ENCODE data around the gene NEU1.
"Not testable (repeated sequence)": the region's sequence is repeated elsewhere in the genome, so short reads cannot be mapped to it uniquely, and the experiment has no call there.

The NEU1 gene

DNA sequence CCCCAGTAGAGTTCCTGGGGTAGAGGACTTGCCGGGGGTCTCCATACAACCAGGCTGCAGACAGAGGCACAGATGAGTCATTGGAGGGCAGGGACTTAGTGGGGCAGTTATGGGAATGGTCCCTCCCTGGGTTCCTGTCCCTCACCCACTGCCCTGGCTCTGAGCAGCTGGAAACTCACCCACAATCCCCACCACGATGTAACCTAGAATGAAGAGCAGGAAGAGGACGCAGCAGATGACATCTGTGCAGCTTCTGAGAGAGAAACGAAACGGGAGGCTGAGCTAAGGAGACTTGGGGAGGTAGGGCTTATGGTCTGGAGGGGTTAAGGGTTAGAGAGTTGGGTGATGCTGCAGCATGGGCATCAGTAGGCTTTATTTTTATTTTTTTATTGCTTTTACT lies 13.3 kb upstream of the NEU1 start:
- in situ Hi-C loops (cut with HindIII; ENCODE audit: low sequenced_read_pairs), result no loop called here

GRCh38 chr6:31874836-31875572 lies 12.4 kb upstream of the NEU1 start:
- in situ Hi-C loops (cut with HindIII; ENCODE audit: low sequenced_read_pairs), result no loop called here

DNA sequence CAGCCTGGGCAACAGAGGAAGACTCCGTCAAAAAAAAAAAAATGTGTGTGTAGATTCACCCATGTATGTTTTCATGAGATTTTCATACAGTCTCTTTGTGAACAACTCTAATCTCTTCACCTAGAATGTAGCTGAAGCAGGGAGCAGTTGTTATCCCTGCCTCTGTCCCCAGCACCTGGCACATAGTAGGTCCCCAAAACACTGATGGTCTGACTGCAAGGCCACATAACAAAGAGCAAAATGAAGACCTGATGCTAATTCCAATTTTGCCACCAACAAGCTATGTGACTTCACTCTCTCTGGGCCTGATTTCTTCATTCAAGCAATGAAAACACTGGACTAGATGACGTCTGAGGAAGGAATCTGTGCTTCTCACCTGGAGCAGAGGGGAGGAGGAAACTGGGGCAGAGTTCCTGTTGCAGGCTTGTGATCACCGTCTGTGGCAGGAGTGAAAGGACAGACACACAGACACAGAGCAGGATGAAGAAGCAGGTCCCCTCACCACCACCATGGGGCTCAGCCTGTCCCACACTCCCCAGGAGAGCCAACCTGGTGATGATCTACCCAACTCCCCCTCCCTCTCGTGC lies 11.6 kb upstream of the NEU1 start:
- in situ Hi-C loops (cut with HindIII; ENCODE audit: low sequenced_read_pairs), result no loop called here

- in situ Hi-C loops (cut with HindIII; ENCODE audit: low sequenced_read_pairs), result no loop called here
Observed at GRCh38 chr6:31871046-31871659, 8.5 kb upstream of the NEU1 start.

- in situ Hi-C loops (cut with HindIII; ENCODE audit: low sequenced_read_pairs), result no loop called here
Observed at GRCh38 chr6:31870385-31870921, 7.8 kb upstream of the NEU1 start.

DNA sequence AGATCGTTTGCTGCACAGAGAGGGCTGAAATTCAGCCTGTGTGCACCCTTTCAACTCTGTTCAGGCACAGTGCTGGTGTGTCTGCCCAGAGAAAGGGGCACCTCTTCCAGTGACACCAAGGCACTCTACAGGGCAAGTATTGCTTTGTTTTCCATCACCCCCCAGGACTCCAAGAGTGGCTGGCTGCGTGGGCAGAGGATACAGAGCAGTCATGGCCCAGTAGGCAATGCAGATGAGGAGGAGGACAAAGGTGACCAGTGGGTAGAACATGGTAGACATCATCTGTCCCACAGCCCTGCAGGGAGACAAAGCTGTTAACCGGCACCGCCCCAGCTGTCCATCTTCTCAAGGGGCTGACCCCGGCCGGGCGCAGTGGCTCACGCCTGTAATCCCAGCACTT lies 6.7 kb upstream of the NEU1 start:
- in situ Hi-C loops (cut with HindIII; ENCODE audit: low sequenced_read_pairs), result no loop called here

DNA sequence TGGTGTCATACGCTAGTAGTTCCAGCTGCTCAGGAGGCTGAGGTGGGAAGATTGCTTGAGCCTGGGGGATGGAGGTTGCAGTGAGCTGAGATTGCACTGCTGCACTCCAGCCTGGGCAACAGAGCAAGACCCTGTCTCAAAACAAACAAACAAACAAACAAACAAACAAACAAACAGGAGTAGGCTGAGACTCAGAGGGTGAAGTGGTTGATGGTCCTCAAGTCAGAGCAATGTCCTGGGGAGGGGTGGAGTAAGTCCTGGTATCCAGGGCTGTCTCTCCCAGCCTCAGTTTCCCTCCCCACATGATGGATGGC lies 6.0 kb upstream of the NEU1 start:
- in situ Hi-C loops (cut with HindIII; ENCODE audit: low sequenced_read_pairs), result not testable (repeated sequence)

DNA sequence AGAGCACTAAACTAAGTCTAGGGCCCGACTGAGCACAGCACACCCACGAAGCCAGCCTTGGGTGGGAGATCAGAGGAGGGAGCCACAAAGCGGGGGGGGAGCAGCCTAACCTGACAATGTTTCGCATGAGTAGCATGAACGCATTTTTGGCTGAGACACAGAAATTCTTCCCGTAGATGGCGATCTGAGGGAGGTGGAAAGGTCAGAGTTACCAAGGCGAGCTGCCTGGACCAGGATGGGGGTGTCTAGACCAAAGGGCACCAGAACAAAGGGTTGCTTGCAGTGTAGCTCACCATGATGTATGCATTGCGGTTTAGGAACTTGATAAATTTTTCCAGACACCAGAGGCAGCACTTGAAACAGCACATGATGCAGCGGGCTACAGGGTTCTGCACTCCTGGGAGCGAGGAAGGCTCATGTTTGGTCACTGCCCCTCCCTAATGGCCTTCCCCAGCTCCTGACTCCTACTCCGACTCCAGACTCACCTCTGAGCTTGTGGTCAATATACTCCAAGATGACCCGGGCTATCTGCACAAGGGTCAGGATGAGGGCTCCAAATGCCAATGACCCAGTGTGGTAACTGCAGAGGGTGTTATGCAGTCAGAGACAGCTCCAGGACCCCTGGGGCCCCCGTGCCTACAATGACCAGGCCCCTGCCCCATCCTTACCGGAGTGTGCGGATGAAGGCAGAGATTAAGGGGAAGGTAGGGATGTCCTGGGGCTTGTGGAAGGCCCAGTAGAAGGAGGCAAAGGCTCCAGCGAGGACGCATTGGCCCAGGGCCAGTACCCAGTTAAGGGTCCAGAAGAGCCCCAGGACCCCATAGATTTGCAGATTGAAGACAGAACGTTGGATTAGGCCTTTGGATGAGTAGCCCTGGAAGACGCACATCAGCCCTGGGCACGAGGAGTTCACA lies 2.8 kb upstream of the NEU1 start:
- in situ Hi-C loops (cut with HindIII; ENCODE audit: low sequenced_read_pairs), result no loop called here

- in situ Hi-C loops (cut with HindIII; ENCODE audit: low sequenced_read_pairs), result no loop called here
Observed at GRCh38 chr6:31864818-31865204, 2.2 kb upstream of the NEU1 start.

DNA sequence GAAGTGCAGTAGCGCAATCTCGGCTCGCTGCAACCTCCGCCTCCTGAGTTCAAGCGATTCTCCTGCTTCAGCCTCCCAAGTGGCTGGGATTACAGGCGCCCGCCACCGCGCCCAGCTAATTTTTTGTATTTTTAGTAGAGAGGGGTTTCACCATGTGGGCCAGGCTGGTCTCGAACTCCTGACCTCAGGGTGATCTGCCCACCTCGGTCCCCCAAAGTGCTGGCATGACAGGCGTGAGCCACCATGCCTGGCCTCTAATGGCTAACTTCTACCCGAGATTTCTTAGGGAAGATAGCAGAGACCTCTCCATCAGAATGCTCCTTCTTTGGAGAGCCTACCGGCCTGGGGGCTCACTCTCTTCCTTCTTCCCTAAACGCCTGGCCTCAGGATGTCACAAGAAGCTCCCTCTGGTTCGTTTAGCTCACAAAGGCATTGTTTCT lies 1.5 kb upstream of the NEU1 start:
- in situ Hi-C loops (cut with HindIII; ENCODE audit: low sequenced_read_pairs), result not testable (repeated sequence)

DNA sequence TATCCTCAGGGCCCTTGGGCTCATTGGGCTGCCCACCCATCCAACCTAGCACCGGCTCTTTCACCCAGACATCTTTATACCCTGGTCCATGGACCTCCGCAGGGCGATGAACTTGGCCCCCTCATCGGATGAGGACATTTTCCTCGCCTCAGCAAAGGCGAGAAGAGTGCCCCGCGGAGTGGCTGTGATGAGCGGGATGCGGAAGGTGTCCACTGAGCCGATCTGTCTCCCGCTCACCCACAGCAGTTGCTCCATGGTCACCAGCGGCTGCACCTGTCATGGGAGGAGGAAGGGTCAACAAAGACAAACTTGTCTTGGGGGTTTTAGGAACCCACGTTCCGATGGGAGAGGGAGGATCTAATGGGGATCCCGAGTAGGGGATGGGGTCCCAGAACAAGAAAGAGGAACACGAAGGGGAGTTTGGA lies 690 bp downstream of the NEU1 start:
- in situ Hi-C loops (cut with HindIII; ENCODE audit: low sequenced_read_pairs), result no loop called here

- in situ Hi-C loops (cut with HindIII; ENCODE audit: low sequenced_read_pairs), result no loop called here
Observed at GRCh38 chr6:31861150-31861549, 1.5 kb downstream of the NEU1 start.

DNA sequence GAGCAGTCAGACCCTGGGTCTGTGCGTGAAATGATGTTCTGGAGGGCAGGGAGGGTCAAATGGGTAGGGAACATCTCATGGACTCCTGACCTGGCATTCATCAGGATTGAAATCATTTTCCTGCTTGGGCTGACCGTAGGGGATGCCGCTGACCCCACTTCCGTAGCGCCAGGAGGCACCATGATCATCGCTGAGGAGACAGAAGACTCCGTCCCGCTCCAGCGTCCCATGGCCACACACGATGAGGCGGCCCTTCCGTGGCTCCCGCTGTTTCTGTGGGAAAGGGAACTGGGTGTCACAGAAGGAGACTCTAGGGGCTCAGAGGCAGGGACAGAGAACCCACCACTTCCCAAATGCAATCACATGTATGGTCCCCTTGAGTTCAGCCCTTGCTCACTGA lies 2.3 kb downstream of the NEU1 start:
- in situ Hi-C loops (cut with HindIII; ENCODE audit: low sequenced_read_pairs), result no loop called here

GRCh38 chr6:31859923-31860322 lies 2.7 kb downstream of the NEU1 start:
- in situ Hi-C loops (cut with HindIII; ENCODE audit: low sequenced_read_pairs), result no loop called here

DNA sequence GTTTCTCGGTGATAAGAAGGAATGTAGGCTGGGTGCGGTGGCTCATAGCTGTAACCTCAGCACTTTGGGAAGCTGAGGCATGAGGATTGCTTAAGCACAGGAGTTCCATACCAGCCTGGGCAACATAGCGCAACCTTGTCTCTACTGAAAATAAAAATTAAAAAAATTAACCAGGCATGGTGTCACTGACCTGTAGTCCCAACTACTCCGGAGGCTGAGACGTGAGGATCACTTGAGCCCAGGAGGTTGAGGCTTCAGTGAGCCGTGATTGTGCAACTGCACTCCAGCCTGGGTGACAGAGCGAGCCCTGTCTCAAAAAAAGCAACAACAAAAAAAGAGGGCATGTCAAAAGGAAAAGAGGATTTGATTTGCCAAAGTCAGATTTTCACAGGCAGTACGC lies 3.9 kb downstream of the NEU1 start:
- in situ Hi-C loops (cut with HindIII; ENCODE audit: low sequenced_read_pairs), result no loop called here

DNA sequence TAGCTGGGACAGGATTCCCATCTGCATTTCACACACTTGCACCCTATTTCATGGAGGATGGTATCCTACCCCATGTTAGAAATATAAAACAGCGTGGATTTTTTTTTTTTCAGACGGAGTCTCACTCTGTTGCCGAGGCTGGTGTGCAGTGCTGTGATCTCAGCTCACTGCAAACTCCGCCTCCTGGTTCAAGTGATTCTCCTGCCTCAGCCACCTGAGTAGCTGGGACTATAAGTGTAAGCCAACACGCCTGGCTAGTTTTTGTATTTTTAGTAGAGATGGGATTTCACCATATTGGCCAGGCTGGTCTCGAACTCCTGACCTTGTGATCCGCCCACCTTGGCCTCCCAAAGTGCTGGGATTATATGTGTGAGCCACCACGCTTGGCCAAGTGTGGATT lies 4.8 kb downstream of the NEU1 start:
- in situ Hi-C loops (cut with HindIII; ENCODE audit: low sequenced_read_pairs), result not testable (repeated sequence)

- in situ Hi-C loops (cut with HindIII; ENCODE audit: low sequenced_read_pairs), result not testable (repeated sequence)
Observed at GRCh38 chr6:31851980-31852718, 10.5 kb downstream of the NEU1 start.

DNA sequence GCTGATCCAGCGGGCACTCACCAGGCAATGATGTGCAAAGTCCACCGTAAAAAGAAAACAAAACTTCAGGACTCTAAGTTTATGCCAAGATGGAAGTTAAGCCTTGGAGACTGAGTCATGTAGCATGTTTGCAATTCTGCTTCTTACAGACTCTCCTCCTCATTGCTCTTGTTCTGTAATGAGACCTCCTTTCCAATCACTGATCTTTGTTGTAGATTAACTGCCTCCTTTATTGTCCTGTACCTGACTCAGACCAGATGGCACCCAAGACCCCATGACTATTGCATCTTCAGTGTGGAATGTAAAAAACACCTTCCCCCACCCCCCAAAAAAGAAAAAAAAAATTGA lies 11.2 kb downstream of the NEU1 start:
- in situ Hi-C loops (cut with HindIII; ENCODE audit: low sequenced_read_pairs), result no loop called here

DNA sequence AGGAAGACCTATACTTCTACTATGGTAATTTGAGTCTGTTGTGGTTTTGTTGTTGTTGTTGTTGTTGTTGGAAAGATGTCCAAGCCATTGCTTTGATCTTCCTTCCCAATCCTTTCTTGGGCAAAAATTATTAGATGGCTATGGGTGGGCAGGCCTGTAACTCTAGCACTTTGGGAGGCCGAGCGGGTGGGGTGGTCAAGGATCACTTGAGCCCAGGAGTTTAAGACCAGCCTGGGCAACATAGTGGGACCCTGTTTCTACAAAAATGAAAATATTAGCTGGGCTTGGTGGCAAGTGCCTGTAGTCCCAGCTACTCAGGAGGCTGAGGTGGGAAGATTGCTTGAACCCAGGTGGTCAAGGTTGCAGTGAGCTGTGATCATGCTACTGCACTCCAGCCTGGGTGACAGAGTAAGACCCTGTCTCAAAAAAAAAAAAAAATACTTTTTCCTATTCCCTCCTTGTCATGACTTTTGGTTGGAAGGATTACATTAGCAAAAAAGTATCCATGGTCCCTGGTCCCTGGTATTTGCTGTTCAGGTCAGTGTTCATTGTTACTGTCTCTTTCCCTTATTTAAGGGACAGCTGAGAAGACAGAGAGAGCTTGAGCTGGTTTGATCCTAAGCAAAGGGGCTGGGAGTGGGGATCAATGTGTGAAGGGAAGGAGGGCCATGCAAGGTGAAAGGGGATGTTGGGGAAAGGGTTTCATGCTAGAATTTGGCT lies 11.7 kb downstream of the NEU1 start:
- in situ Hi-C loops (cut with HindIII; ENCODE audit: low sequenced_read_pairs), result no loop called here

Measured in DLD1 (cell line).